H9 (cell line): ENCODE measurements around the gene SMYD1. TPM values are rescaled to one million over a fixed set of nuclear protein-coding genes. Genes with fewer than 3 reads are reported as not detected.

Experiments
- DNase-seq: peaks from one replicate; pipeline ENCODE4 v3.0.0-alpha.2; 2017
- H2AFZ ChIP-seq: one replicate; pipeline ENCODE4 v1.6.1; 2013; ENCODE audit warnings: mild to moderate bottlenecking, low read length, control low read depth, moderate library complexity
- H2AK5ac ChIP-seq: 2 replicates; pipeline ENCODE4 v1.6.1; 2013; ENCODE audit warnings: low read length, control low read depth, mixed read lengths; ENCODE audit not compliant: insufficient read length
- H2BK120ac ChIP-seq: one replicate; pipeline ENCODE4 v1.6.1; 2013; ENCODE audit warnings: low read depth, mild to moderate bottlenecking, low read length, control low read depth, inconsistent platforms; ENCODE audit not compliant: poor library complexity, severe bottlenecking
- H2BK12ac ChIP-seq: 2 replicates; pipeline ENCODE4 v1.6.1; 2013; ENCODE audit warnings: low read length, control low read depth, mixed read lengths, low read depth; ENCODE audit not compliant: insufficient read length
- H2BK15ac ChIP-seq: 2 replicates; pipeline ENCODE4 v1.6.1; 2013; ENCODE audit warnings: low read depth, low read length, control low read depth
- H2BK20ac ChIP-seq: one replicate; pipeline ENCODE4 v1.6.1; 2013; ENCODE audit warnings: low read depth, mild to moderate bottlenecking, low read length, control low read depth, inconsistent platforms; ENCODE audit not compliant: poor library complexity, severe bottlenecking
- H2BK5ac ChIP-seq: 2 replicates; pipeline ENCODE4 v1.6.1; 2013; ENCODE audit warnings: low read length, control low read depth, mixed read lengths; ENCODE audit not compliant: insufficient read length
- H3K14ac ChIP-seq: 2 replicates; pipeline ENCODE4 v1.6.1; 2013; ENCODE audit warnings: low read length, control low read depth; ENCODE audit not compliant: insufficient read depth
- H3K18ac ChIP-seq: 2 replicates; pipeline ENCODE4 v1.6.1; 2013; ENCODE audit warnings: low read depth, mild to moderate bottlenecking, mixed read lengths, low read length, control low read depth; ENCODE audit not compliant: insufficient read length
- H3K23ac ChIP-seq: 2 replicates; pipeline ENCODE4 v1.6.1; 2013; ENCODE audit warnings: low read length, control low read depth, mixed read lengths, low read depth; ENCODE audit not compliant: insufficient read length
- H3K23me2 ChIP-seq: 2 replicates; pipeline ENCODE4 v1.6.1; 2013; ENCODE audit warnings: low read depth, mild to moderate bottlenecking, mixed read lengths, low read length, control low read depth; ENCODE audit not compliant: insufficient read length, poor library complexity, severe bottlenecking
- H3K27ac ChIP-seq: 2 replicates; pipeline ENCODE4 v1.5.1; 2013; ENCODE audit warnings: low read length, control low read depth, mixed read lengths, low read depth; ENCODE audit not compliant: insufficient read length
- H3K27me3 ChIP-seq: 2 replicates; pipeline ENCODE4 v1.6.1; 2013; ENCODE audit warnings: low read length, control low read depth, inconsistent platforms; ENCODE audit not compliant: insufficient read depth
- H3K4ac ChIP-seq: 2 replicates; pipeline ENCODE4 v1.6.1; 2013; ENCODE audit warnings: low read depth, mild to moderate bottlenecking, control low read depth, inconsistent platforms, low read length, moderate library complexity
- H3K4me1 ChIP-seq: 2 replicates; pipeline ENCODE4 v1.6.1; 2013; ENCODE audit warnings: low read length, control low read depth, inconsistent platforms; ENCODE audit not compliant: insufficient read depth
- H3K4me2 ChIP-seq: 2 replicates; pipeline ENCODE4 v1.6.1; 2013; ENCODE audit warnings: low read length, control low read depth, mixed read lengths; ENCODE audit not compliant: insufficient read length, insufficient read depth
- H3K56ac ChIP-seq: 2 replicates; pipeline ENCODE4 v1.6.1; 2013; ENCODE audit warnings: low read depth, mild to moderate bottlenecking, mixed read lengths, low read length, control low read depth; ENCODE audit not compliant: insufficient read length
- H3K79me1 ChIP-seq: 2 replicates; pipeline ENCODE4 v1.6.1; 2013; ENCODE audit warnings: low read depth, mild to moderate bottlenecking, moderate library complexity, low read length, control low read depth, inconsistent platforms; ENCODE audit not compliant: insufficient read depth, poor library complexity, severe bottlenecking
- H3K79me2 ChIP-seq: 2 replicates; pipeline ENCODE4 v1.6.1; 2013; ENCODE audit warnings: low read length, control low read depth, inconsistent platforms; ENCODE audit not compliant: insufficient read depth
- H3K9ac ChIP-seq: 2 replicates; pipeline ENCODE4 v1.6.1; 2013; ENCODE audit warnings: low read length, control low read depth, mixed read lengths; ENCODE audit not compliant: insufficient read length; ENCODE audit errors: extremely low read depth
- H3K9me3 ChIP-seq: one replicate; pipeline ENCODE4 v1.6.1; 2013; ENCODE audit warnings: low read depth, low read length, inconsistent platforms; ENCODE audit not compliant: control insufficient read depth
- H3T11ph ChIP-seq: one replicate; pipeline ENCODE4 v1.6.1; 2013; ENCODE audit warnings: mild to moderate bottlenecking, low read length, control low read depth, inconsistent platforms
- H4K20me1 ChIP-seq: one replicate; pipeline ENCODE4 v1.6.1; 2013; ENCODE audit not compliant: control insufficient read depth, insufficient read length, insufficient read depth
- H4K5ac ChIP-seq: 2 replicates; pipeline ENCODE4 v1.6.1; 2013; ENCODE audit warnings: low read depth, mild to moderate bottlenecking, mixed read lengths, low read length, control low read depth; ENCODE audit not compliant: insufficient read length
- H4K8ac ChIP-seq: replicated peaks from 2 replicates; pipeline ENCODE4 v1.6.1; 2013; ENCODE audit warnings: low read length, control low read depth, mixed read lengths, low read depth; ENCODE audit not compliant: insufficient read length
- H4K91ac ChIP-seq: 2 replicates; pipeline ENCODE4 v1.6.1; 2013; ENCODE audit warnings: low read depth, mild to moderate bottlenecking, moderate library complexity, mixed read lengths, low read length, control low read depth; ENCODE audit not compliant: insufficient read length
- H3K27ac Mint-ChIP-seq, 3 experiments: 2 replicates in 2 of 3; 3 replicates in 1 of 3; pipeline ENCODE4 v1.8.0; 2020 to 2021; ENCODE audit warnings: mixed read lengths in 3 of 3, mild to moderate bottlenecking in 1 of 3, moderate library complexity in 1 of 3
- H3K27me3 Mint-ChIP-seq: 2 replicates; pipeline ENCODE4 v1.8.0; 2021; ENCODE audit warnings: low read depth, mild to moderate bottlenecking, moderate library complexity, mixed read lengths
- H3K36me3 Mint-ChIP-seq, 3 experiments: 2 replicates in 2 of 3; 3 replicates in 1 of 3; pipeline ENCODE4 v1.8.0; 2020 to 2021; ENCODE audit warnings: low read depth in 3 of 3, mixed read lengths in 3 of 3; ENCODE audit not compliant: insufficient read depth in 1 of 3
- H3K4me1 Mint-ChIP-seq, 2 experiments: 2 replicates each; pipeline ENCODE4 v1.8.0; 2020; ENCODE audit warnings: mixed read lengths in 2 of 2
- H3K4me3 Mint-ChIP-seq, 2 experiments: 2 replicates in 1 of 2; 3 replicates in 1 of 2; pipeline ENCODE4 v1.8.0; 2020 to 2021; ENCODE audit warnings: mild to moderate bottlenecking in 2 of 2, mixed read lengths in 2 of 2, moderate library complexity in 1 of 2
- H3K9me3 Mint-ChIP-seq, 2 experiments: 2 replicates in 1 of 2; 3 replicates in 1 of 2; pipeline ENCODE4 v1.8.0; 2020; ENCODE audit warnings: mild to moderate bottlenecking in 2 of 2, mixed read lengths in 2 of 2, moderate library complexity in 1 of 2
- CTCF ChIP-seq: fragments of 200-600 bp; sonication (generic); conservative IDR thresholded peaks from 3 replicates; pipeline ENCODE4 v1.8.0; 2021; ENCODE audit warnings: antibody characterized with exemption, mild to moderate bottlenecking
- WGBS: extraction: QIAGEN DNeasy Blood & Tissue Kit; methylation state at CpG from one replicate; pipeline ENCODE4 v1.1.7; 2013; ENCODE audit warnings: missing lambda C conversion rate, low lambda C conversion rate, mixed read lengths; ENCODE audit not compliant: insufficient read length; ENCODE audit errors: extremely low coverage; 5-methylcytosine and 5-hydroxymethylcytosine counted together
- total RNA-seq: library from RNA; stranded (reverse); gene quantifications from 2 replicates; pipeline ENCODE4 v1.2.1, GENCODE V29; 2021

The SMYD1 gene
- total RNA-seq, 1 experiment from 2014 or later = not detected

GRCh38 chr2:88058191-88058590 is 9.4 kb upstream of the SMYD1 start:
- Histone ChIP-seq H4K91ac (no peak overlapping the region), H2BK5ac (no peak overlapping the region), H4K5ac (no peak overlapping the region), H2BK12ac (no peak overlapping the region), H3K18ac (no peak overlapping the region), H3K4me1 (no peaks in the 10 kb centered on the region; the same call in 1 of the 2 replicates), H3K9me3 (no peaks in the 10 kb centered on the region), H3K79me2 (no peaks in the 10 kb centered on the region; the same call in 1 of the 2 replicates), H3K56ac (no peak overlapping the region), H3K4ac (no peak overlapping the region), H3T11ph (no peak overlapping the region), H3K27ac (no peak overlapping the region), H3K14ac (no peak overlapping the region), H3K23me2 (no peaks in the 10 kb centered on the region), H4K8ac (no peak overlapping the region), H3K27me3 (no peaks in the 10 kb centered on the region), H3K9ac (no peak overlapping the region), H2BK15ac (no peak overlapping the region), H2BK20ac (no peak overlapping the region), H2AK5ac (no peak overlapping the region), H3K23ac (no peak overlapping the region), H3K4me2 (no peak overlapping the region), H4K20me1 (no peaks in the 10 kb centered on the region), H3K79me1 (peaks cover 4% of the 10 kb centered on the region), H2AFZ (no peak overlapping the region), H2BK120ac (no peak overlapping the region)
- Mint-ChIP-seq H3K36me3 (peaks cover 2 to 4% (median 3%) of the 10 kb centered on the region in 3 experiments; a peak in 5 of 7 replicates), H3K27me3 (no peaks in the 10 kb centered on the region; the same call in 1 of the 2 replicates), H3K9me3 (no peaks in the 10 kb centered on the region; a peak in 1 of 5 replicates), H3K4me1 (peaks cover 34 to 43% of the 10 kb centered on the region in 2 experiments), H3K27ac (no peak overlapping the region), H3K4me3 (no peak overlapping the region; a peak in 1 of 5 replicates)
- DNase-seq = no peak
- WGBS = no CpG with 5 or more reads among the region's 5 CpGs
- TF ChIP-seq CTCF = no peak
